ENCODE results near the gene OR52E4.

OR52E4 gene

GRCh38 chr11:5923794-5924193 is 43.4 kb downstream of the OR52E4 start:
- ATAC-seq (ENCODE audit: low read depth) (no peak), DNase-seq (ENCODE audit: low spot score) (no peak)
- no peak overlapping the region for H3K4me3 ChIP-seq (ENCODE audit: severe bottlenecking)
- H3K36me3 ChIP-seq (ENCODE audit: low read depth): no peaks in the 10 kb centered on the region
- no peak overlapping the region for H3K27ac ChIP-seq (ENCODE audit: poor library complexity, severe bottlenecking)
- H3K9me3 ChIP-seq (ENCODE audit: severe bottlenecking): no peaks in the 10 kb centered on the region
- H3K27me3 ChIP-seq (ENCODE audit: insufficient read depth, poor library complexity, severe bottlenecking): no peaks in the 10 kb centered on the region
- no peaks in the 10 kb centered on the region for H3K4me1 ChIP-seq (ENCODE audit: insufficient read depth, poor library complexity, severe bottlenecking)
- TF ChIP-seq CTCF (IDR thresholded peaks at IDR 0.05; ENCODE audit: poor library complexity, severe bottlenecking): no peak

DNA sequence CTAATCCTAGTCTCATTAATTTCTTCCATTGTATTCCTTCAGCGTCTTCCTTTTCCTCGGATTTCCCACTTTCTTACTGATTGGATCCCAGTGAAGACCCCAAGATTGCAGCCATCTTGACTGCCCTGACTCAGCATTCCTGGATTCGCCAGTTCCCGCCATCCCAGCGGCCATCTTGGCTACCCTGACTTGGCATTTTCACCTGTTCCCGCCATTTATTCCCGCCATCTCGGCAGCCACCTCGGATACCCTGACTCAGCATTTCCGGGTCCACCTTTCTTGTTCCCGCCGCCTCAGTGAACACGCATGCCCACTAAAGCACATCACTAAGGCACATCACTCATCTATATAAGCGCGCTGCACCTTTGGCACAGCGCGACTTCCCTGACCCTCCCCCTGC is 47.8 kb downstream of the OR52E4 start:
- Histone ChIP-seq H3K9me3 (ENCODE audit: severe bottlenecking) (no peaks in the 10 kb centered on the region), H3K36me3 (ENCODE audit: low read depth) (no peaks in the 10 kb centered on the region), H3K27me3 (ENCODE audit: insufficient read depth, poor library complexity, severe bottlenecking) (no peaks in the 10 kb centered on the region), H3K4me3 (ENCODE audit: severe bottlenecking) (no peak overlapping the region), H3K4me1 (ENCODE audit: insufficient read depth, poor library complexity, severe bottlenecking) (no peaks in the 10 kb centered on the region), H3K27ac (ENCODE audit: poor library complexity, severe bottlenecking) (no peak overlapping the region)
- TF ChIP-seq CTCF (IDR thresholded peaks at IDR 0.05; ENCODE audit: poor library complexity, severe bottlenecking): no peak
- DNase-seq (ENCODE audit: low spot score): no peak
- no peak for ATAC-seq (ENCODE audit: low read depth)

DNA sequence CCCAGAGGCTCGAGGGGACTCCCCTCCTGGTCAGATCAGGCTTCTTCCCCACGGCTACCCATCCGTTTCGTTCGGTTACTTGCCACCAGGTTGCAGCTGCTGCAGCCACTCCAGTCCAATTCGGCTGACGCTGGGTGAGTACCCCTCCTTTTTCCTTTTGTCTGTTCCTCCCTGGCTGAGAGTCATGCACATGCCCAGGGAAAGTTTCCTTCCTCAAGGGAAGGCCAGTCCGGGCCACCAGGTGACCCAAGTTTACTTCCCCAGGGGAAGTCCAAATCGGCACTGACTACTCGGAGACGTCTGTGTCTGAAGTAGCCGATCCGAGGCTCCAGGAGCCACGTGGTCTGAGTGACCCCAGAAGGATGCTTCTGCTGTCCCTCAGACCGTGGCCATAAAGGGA is 48.4 kb downstream of the OR52E4 start:
- Histone ChIP-seq H3K4me1 (ENCODE audit: insufficient read depth, poor library complexity, severe bottlenecking) (no peaks in the 10 kb centered on the region), H3K27ac (ENCODE audit: poor library complexity, severe bottlenecking) (no peak overlapping the region), H3K27me3 (ENCODE audit: insufficient read depth, poor library complexity, severe bottlenecking) (no peaks in the 10 kb centered on the region), H3K4me3 (ENCODE audit: severe bottlenecking) (no peak overlapping the region), H3K9me3 (ENCODE audit: severe bottlenecking) (no peaks in the 10 kb centered on the region), H3K36me3 (ENCODE audit: low read depth) (no peaks in the 10 kb centered on the region)
- DNase-seq (ENCODE audit: low spot score): no peak
- TF ChIP-seq CTCF (IDR thresholded peaks at IDR 0.05; ENCODE audit: poor library complexity, severe bottlenecking): no peak
- no peak for ATAC-seq (ENCODE audit: low read depth)

DNA sequence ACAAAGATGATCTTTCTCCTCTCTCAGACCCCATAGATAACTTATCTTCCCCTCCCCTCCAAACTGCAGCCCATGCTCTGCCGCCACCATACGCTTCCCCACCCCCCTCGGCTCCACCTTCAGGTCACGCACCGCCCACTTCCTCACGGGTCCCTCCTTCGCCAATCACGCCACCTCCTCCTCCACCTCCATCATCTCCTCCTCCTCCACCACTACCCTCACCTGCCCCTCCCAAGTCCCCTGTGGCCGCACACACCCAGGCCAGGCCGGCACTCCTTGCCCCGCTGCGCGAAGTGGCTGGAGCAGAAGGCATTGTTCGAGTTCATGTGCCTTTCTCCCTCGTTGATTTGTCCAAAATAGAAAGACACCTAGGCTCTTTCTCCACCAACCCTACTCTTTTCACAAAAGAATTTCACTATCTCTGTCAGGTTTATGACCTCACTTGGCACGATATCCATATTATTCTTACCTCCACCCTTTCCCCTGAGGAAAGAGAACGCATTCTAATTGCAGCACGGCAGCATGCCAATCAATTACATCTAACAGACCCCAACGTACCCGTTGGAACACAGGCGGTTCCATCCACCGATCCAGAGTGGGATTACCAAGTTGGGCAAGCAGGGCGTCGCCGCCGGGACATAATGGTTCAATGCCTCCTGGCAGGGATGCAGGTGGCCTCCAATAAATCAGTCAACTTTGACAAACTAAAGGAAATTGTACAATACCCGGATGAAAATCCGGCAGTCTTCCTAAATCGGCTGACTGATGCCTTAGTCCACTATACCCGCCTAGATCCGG is 49.3 kb downstream of the OR52E4 start:
- H3K27ac ChIP-seq (ENCODE audit: poor library complexity, severe bottlenecking): no peak overlapping the region
- DNase-seq (ENCODE audit: low spot score) (no peak), ATAC-seq (ENCODE audit: low read depth) (no peak)
- H3K36me3 ChIP-seq (ENCODE audit: low read depth): no peaks in the 10 kb centered on the region
- H3K9me3 ChIP-seq (ENCODE audit: severe bottlenecking): no peaks in the 10 kb centered on the region
- no peaks in the 10 kb centered on the region for H3K27me3 ChIP-seq (ENCODE audit: insufficient read depth, poor library complexity, severe bottlenecking)
- no peak overlapping the region for H3K4me3 ChIP-seq (ENCODE audit: severe bottlenecking)
- TF ChIP-seq CTCF (IDR thresholded peaks at IDR 0.05; ENCODE audit: poor library complexity, severe bottlenecking): no peak
- H3K4me1 ChIP-seq (ENCODE audit: insufficient read depth, poor library complexity, severe bottlenecking): no peaks in the 10 kb centered on the region

DNA sequence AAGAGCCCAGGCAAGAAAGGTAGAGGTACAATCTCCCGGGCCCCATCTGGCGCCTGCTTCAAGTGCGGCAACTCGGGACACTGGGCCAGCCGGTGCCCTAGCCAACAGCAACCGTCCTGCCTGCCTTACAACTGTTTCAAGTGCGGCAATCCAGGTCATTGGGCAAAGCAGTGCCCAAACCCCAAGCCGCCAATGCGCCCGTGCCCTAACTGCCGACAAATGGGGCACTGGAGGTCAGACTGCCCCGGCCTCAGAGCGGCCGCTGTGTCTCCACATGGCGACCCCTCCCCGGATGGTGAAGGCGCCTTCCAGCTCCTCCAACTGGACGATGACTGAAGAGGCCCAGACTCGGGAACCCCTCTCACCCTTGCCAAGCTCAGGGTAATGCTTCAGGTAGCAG is 50.2 kb downstream of the OR52E4 start:
- Histone ChIP-seq H3K27me3 (ENCODE audit: insufficient read depth, poor library complexity, severe bottlenecking) (no peaks in the 10 kb centered on the region), H3K36me3 (ENCODE audit: low read depth) (no peaks in the 10 kb centered on the region), H3K27ac (ENCODE audit: poor library complexity, severe bottlenecking) (no peak overlapping the region), H3K4me1 (ENCODE audit: insufficient read depth, poor library complexity, severe bottlenecking) (no peaks in the 10 kb centered on the region), H3K4me3 (ENCODE audit: severe bottlenecking) (no peak overlapping the region), H3K9me3 (ENCODE audit: severe bottlenecking) (no peaks in the 10 kb centered on the region)
- no peak for TF ChIP-seq CTCF (IDR thresholded peaks at IDR 0.05; ENCODE audit: poor library complexity, severe bottlenecking)
- ATAC-seq (ENCODE audit: low read depth) (no peak), DNase-seq (ENCODE audit: low spot score) (no peak)

All from RWPE2 (cell line).